Loucy (cell line): ENCODE data around the gene RAPGEF2.

Source experiments
- EZH2phosphoT487 ChIP-seq: fragments of 200-600 bp; IDR thresholded peaks from 2 replicates; pipeline ENCODE4 v1.6.1; 2018; ENCODE audit warnings: antibody characterized with exemption, mild to moderate bottlenecking, moderate library complexity, borderline replicate concordance
- TF ChIP-seq, protein P1 (sequence below): fragments of 200-600 bp; sonication (generic); conservative IDR thresholded peaks from 2 replicates; pipeline ENCODE4 v1.5.1; 2014; ENCODE audit warnings: mild to moderate bottlenecking, antibody characterized with exemption, low read length

GRCh38 chr4:159155119-159155518 lies 52.2 kb downstream of the RAPGEF2 start:
- TF ChIP-seq, protein P1, sequence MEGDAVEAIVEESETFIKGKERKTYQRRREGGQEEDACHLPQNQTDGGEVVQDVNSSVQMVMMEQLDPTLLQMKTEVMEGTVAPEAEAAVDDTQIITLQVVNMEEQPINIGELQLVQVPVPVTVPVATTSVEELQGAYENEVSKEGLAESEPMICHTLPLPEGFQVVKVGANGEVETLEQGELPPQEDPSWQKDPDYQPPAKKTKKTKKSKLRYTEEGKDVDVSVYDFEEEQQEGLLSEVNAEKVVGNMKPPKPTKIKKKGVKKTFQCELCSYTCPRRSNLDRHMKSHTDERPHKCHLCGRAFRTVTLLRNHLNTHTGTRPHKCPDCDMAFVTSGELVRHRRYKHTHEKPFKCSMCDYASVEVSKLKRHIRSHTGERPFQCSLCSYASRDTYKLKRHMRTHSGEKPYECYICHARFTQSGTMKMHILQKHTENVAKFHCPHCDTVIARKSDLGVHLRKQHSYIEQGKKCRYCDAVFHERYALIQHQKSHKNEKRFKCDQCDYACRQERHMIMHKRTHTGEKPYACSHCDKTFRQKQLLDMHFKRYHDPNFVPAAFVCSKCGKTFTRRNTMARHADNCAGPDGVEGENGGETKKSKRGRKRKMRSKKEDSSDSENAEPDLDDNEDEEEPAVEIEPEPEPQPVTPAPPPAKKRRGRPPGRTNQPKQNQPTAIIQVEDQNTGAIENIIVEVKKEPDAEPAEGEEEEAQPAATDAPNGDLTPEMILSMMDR: no peak
- no peak for TF ChIP-seq EZH2phosphoT487
